Upper lobe of left lung (tissue), 6 donors: Measurements from ENCODE around the gene ATP1B4. TPM values are rescaled to one million over a fixed set of nuclear protein-coding genes. Genes with fewer than 3 reads are reported as not detected.

ENCODE experiments used
- ATAC-seq, 2 donors: fragments of 200-7000 bp; cut with Tn5 transposase; one replicate each; pipeline ENCODE4 v1.9.1; 2022; ENCODE audit warnings: mild to moderate bottlenecking in 2 of 2, moderate library complexity in 2 of 2; ENCODE audit not compliant: low FRiP score in 2 of 2
- DNase-seq, 2 donors: peaks; one replicate each; pipeline ENCODE4 v3.0.0-alpha.2; 2019 to 2020
- H3K27ac ChIP-seq, 4 donors: fragments of 200-600 bp; sonication (generic); one replicate each; pipeline ENCODE4 v1.5.1; 2016 to 2019
- H3K27me3 ChIP-seq, 4 donors: fragments of 200-600 bp; sonication (generic); one replicate each; pipeline ENCODE4 v1.5.1; 2017 to 2019
- H3K36me3 ChIP-seq, 4 donors: fragments of 200-600 bp; sonication (generic); one replicate each; pipeline ENCODE4 v1.5.1; 2016 to 2019
- H3K4me1 ChIP-seq, 4 donors: fragments of 200-600 bp; sonication (generic); one replicate each; pipeline ENCODE4 v1.5.1; 2018 to 2019
- H3K4me3 ChIP-seq, 4 donors: fragments of 200-600 bp; sonication (generic); one replicate each; pipeline ENCODE4 v1.5.1; 2017 to 2019; ENCODE audit warnings: mild to moderate bottlenecking in 2 of 4, moderate library complexity in 1 of 4
- H3K9me3 ChIP-seq, 4 donors: fragments of 200-600 bp; sonication (generic); one replicate each; pipeline ENCODE4 v1.5.1; 2018 to 2019
- EP300 ChIP-seq, 4 donors: sonication (generic); formaldehyde crosslinking; IDR thresholded peaks; one replicate each; pipeline ENCODE4 v1.5.1; 2017; ENCODE audit warnings: antibody characterized with exemption in 4 of 4, control low read depth in 2 of 4
- POLR2A ChIP-seq, 4 donors: fragments of 450-650 bp; IDR thresholded peaks; one replicate each; pipeline ENCODE4 v1.5.1; 2016 to 2017; ENCODE audit warnings: antibody characterized with exemption in 4 of 4, mild to moderate bottlenecking in 2 of 4
- POLR2AphosphoS5 ChIP-seq, 2 donors: sonication (generic); formaldehyde crosslinking; IDR thresholded peaks; one replicate each; pipeline ENCODE4 v1.5.1; 2017; ENCODE audit warnings: antibody characterized with exemption in 2 of 2
- WGBS, 2 donors: methylation state at CpG; one replicate each; pipeline ENCODE4 v1.1.5; 2017 to 2018; 5-methylcytosine and 5-hydroxymethylcytosine counted together
- total RNA-seq, 6 donors: library from RNA; depleted of rRNA in 4 of 6; stranded (reverse); fragments of >200 nt in 4 of 6; gene quantifications; one replicate each; pipeline versions ENCODE4 v1.1.0 to v1.2.1, GENCODE V29; 2016 to 2021
- TF ChIP-seq, protein P1 (sequence below), 6 experiments: fragments of 450-650 bp in 4 of 6; fragments of 200-600 bp in 2 of 6; sonication (generic) in 2 of 6; IDR thresholded peaks; one replicate each; pipeline ENCODE4 v1.5.1; 2016 to 2019; ENCODE audit warnings: antibody characterized with exemption in 6 of 6
- donor health status: DM: no; HTN: no; CAD: no; lungs with moderate emphysema.
- donor health status: DM: no; HTN: yes; CAD: no; lungs with severe emphysema.

The ATP1B4 gene
- total RNA-seq, 6 donors from 2014 or later, result not detected

DNA sequence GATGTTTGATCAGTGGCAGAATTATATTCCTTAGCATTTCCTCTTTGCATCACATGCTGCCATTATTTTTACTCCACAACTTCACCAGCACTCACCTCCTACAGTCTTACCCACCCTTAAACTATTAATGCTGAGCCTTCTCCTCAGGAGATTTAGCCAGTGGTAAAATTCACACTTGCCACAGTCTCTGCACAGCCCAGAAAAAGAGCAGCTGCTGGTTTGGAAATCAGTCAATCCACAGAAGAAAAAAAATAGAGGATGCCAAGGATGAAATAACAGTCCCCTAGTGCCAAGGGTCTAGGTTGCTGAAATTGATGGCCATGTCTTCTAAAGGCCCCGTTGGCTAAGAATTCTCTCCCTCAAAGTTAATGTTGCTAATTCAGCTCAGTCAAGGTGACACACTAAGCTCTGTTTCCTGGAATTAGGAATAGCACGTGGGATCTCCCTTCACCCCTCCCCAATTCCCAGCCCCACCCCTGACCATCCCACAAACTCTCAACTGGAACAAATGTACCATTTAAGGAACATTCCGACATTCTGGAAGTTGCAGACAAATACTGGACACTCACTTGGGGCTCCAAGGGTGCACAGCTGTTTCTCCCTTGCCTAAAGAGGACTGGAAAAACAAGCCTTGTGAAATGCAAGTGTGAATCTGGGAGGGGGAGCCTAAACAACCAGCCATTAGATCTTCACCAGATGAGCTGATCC, 5.7 kb downstream of the ATP1B4 start:
- TF ChIP-seq EP300 (IDR thresholded peaks at IDR 0.05) (no peak), POLR2A (IDR thresholded peaks at IDR 0.05) (no peak), POLR2AphosphoS5 (IDR thresholded peaks at IDR 0.05) (no peak)
- TF ChIP-seq, protein P1, sequence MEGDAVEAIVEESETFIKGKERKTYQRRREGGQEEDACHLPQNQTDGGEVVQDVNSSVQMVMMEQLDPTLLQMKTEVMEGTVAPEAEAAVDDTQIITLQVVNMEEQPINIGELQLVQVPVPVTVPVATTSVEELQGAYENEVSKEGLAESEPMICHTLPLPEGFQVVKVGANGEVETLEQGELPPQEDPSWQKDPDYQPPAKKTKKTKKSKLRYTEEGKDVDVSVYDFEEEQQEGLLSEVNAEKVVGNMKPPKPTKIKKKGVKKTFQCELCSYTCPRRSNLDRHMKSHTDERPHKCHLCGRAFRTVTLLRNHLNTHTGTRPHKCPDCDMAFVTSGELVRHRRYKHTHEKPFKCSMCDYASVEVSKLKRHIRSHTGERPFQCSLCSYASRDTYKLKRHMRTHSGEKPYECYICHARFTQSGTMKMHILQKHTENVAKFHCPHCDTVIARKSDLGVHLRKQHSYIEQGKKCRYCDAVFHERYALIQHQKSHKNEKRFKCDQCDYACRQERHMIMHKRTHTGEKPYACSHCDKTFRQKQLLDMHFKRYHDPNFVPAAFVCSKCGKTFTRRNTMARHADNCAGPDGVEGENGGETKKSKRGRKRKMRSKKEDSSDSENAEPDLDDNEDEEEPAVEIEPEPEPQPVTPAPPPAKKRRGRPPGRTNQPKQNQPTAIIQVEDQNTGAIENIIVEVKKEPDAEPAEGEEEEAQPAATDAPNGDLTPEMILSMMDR (IDR thresholded peaks at IDR 0.05), result no peak
- no peak overlapping the region for H3K27ac ChIP-seq
- DNase-seq (no peak), ATAC-seq (no peak)
- H3K36me3 ChIP-seq, result no peaks in the 10 kb centered on the region
- H3K4me3 ChIP-seq, result no peak overlapping the region
- H3K4me1 ChIP-seq, result no peaks in the 10 kb centered on the region
- H3K9me3 ChIP-seq, result no peaks in the 10 kb centered on the region
- WGBS, 2 donors, result 65% methylated on average over 3 of the region's 3 CpGs; no CpG with 5 or more reads in 1 of the 2 donors
- no peaks in the 10 kb centered on the region for H3K27me3 ChIP-seq

DNA sequence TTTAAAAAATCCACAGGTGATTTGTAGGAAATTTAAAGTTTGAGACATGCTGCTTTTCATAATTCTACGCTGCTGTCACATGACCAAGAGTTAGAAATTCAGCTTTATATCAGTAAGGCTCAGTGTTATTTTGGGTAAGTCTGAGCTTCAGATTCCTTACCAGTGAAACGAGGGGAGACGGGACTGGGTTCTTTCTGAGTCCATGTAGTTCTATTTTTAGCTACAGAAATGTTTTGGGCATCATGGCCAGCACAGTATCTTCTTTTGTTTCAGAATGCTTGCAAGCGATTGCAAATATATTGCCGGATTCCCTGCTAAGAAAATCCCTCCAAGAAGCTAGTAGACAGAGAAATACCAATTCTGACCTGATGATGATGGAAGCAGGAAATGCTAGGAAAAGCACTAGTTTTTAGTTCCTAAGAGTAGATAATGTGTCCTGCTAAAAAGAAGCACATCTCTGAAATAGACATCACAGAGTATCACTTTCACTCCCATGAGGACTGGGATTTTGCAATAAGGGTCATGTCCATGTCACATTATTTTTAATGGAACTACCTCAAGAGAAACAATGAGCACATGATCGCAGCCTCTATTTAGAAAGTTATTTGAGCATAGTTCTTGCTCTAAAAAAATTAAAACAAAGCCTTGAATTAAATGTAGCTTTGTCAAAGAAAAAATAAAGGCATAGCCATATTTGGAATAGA, 10.9 kb downstream of the ATP1B4 start:
- no peak for TF ChIP-seq POLR2A (IDR thresholded peaks at IDR 0.05)
- TF ChIP-seq, protein P1 (IDR thresholded peaks at IDR 0.05), result no peak
- TF ChIP-seq POLR2AphosphoS5 (IDR thresholded peaks at IDR 0.05), result no peak
- TF ChIP-seq EP300 (IDR thresholded peaks at IDR 0.05), result no peak
- 66 to 78% methylated on average over 4 to 6 of the region's 6 CpGs for WGBS, 2 donors
- DNase-seq, result no peak
- no peaks in the 10 kb centered on the region for H3K27me3 ChIP-seq
- no peaks in the 10 kb centered on the region for H3K9me3 ChIP-seq
- ATAC-seq, result no peak
- no peak overlapping the region for H3K4me3 ChIP-seq
- H3K4me1 ChIP-seq, result no peaks in the 10 kb centered on the region
- H3K27ac ChIP-seq, result no peak overlapping the region
- no peaks in the 10 kb centered on the region for H3K36me3 ChIP-seq

DNA sequence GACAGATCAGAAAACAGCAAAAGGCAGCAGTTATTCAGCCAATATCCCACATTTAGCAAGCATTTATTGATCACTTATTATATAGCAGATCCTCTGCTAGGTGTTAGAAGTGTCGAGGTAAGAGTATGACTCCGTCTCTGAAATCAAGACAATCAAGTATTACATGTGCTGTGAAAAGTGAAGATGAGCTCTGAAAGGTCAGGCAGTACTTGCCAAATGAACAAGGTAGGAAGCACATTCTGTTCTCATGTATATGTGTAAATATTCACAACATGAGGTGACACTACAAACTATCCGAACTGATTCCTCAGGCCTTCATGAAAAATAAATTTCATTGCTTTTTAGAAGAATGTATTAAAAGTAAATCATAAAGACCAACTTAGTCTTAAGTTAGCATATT, 15.3 kb downstream of the ATP1B4 start:
- H3K27me3 ChIP-seq, result no peaks in the 10 kb centered on the region
- no peak overlapping the region for H3K4me3 ChIP-seq
- H3K9me3 ChIP-seq, result no peaks in the 10 kb centered on the region
- WGBS, 2 donors, result 67 to 82% methylated on average over 3 of the region's 3 CpGs
- no peak overlapping the region for H3K27ac ChIP-seq
- TF ChIP-seq POLR2AphosphoS5 (IDR thresholded peaks at IDR 0.05), result no peak
- TF ChIP-seq POLR2A (IDR thresholded peaks at IDR 0.05), result no peak
- TF ChIP-seq, protein P1 (IDR thresholded peaks at IDR 0.05), result no peak
- DNase-seq (no peak), ATAC-seq (no peak)
- no peaks in the 10 kb centered on the region for H3K36me3 ChIP-seq
- no peaks in the 10 kb centered on the region for H3K4me1 ChIP-seq

DNA sequence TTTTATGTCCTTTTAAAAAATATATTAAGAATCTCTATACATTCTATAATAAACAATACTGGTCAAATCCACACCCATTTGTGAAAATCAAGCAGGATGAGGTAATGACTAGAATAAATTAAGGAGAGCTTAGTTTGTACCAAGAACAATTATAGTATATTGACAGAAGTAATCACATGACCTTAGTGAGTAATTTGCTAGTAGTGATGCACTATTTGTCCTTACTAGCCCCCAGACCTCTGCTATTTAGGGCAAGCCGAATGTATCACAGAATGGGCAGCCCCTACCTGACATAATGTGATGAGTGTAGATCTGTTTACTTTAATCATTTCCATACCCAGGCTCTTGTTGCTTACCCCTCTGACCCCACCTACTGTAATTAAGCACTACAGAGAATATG, 15.8 kb downstream of the ATP1B4 start:
- Histone ChIP-seq H3K4me1 (no peaks in the 10 kb centered on the region), H3K9me3 (no peaks in the 10 kb centered on the region), H3K4me3 (no peak overlapping the region), H3K27ac (no peak overlapping the region), H3K27me3 (no peaks in the 10 kb centered on the region), H3K36me3 (no peaks in the 10 kb centered on the region)
- TF ChIP-seq POLR2AphosphoS5 (IDR thresholded peaks at IDR 0.05) (no peak), EP300 (IDR thresholded peaks at IDR 0.05) (no peak), POLR2A (IDR thresholded peaks at IDR 0.05) (no peak)
- TF ChIP-seq, protein P1 (IDR thresholded peaks at IDR 0.05), result no peak
- ATAC-seq (no peak), DNase-seq (no peak)
- WGBS, 2 donors, result 79 to 100% methylated on average over 1 of the region's 1 CpG
